IMR-90 (cell line): Measurements from ENCODE around the gene ADCY5. TPM values are rescaled to one million over a fixed set of nuclear protein-coding genes. Genes with fewer than 3 reads are reported as not detected.

Source experiments
- ATAC-seq: fragments of 200-7000 bp; cut with Tn5 transposase; 2 replicates; pipeline ENCODE4 v1.9.1; 2020; ENCODE audit warnings: low read depth, mild to moderate bottlenecking, moderate library complexity
- BruUV-seq: library from RNA; stranded (reverse); fragments of 400-500 nt; replicated peaks from 2 replicates; lab custom pipeline; 2021; lab: Mats Ljungman, UMichigan
- CTCF ChIA-PET: fragments of 300-600 bp; formaldehyde crosslinking; extraction: SDS; loops from one replicate; lab custom pipeline; 2021; ENCODE audit warnings: antibody characterized with exemption; lab: Yijun Ruan, JAX
- POLR2A ChIA-PET: fragments of 300-600 bp; sonication (Branson Sonifier 250); formaldehyde crosslinking; loops from one replicate; lab custom pipeline; 2022; ENCODE audit warnings: antibody characterized with exemption; ENCODE audit not compliant: unreplicated experiment; lab: Charles Lee
- DNase-seq: peaks from one replicate; pipeline ENCODE4 v3.0.0; 2013
- H2AFZ ChIP-seq: replicated peaks from 2 replicates; pipeline ENCODE3; 2013; ENCODE audit warnings: low read length, mild to moderate bottlenecking; ENCODE audit not compliant: poor library complexity
- H2AK5ac ChIP-seq: 2 replicates; pipeline ENCODE4 v1.6.1; 2013; ENCODE audit warnings: low read depth, low read length, inconsistent platforms
- H2AK9ac ChIP-seq: replicated peaks from 2 replicates; pipeline ENCODE3; 2013; ENCODE audit warnings: mild to moderate bottlenecking, low read depth, low read length, moderate library complexity; ENCODE audit not compliant: poor library complexity
- H2BK120ac ChIP-seq: 2 replicates; pipeline ENCODE4 v1.6.1; 2013; ENCODE audit warnings: low read depth, low read length, inconsistent platforms
- H2BK15ac ChIP-seq: 3 replicates; pipeline ENCODE4 v1.6.1; 2013; ENCODE audit warnings: low read depth, low read length, inconsistent platforms
- H2BK20ac ChIP-seq: 2 replicates; pipeline ENCODE4 v1.6.1; 2013; ENCODE audit warnings: low read depth, mild to moderate bottlenecking, inconsistent platforms, low read length, moderate library complexity
- H2BK5ac ChIP-seq: 2 replicates; pipeline ENCODE4 v1.6.1; 2013; ENCODE audit warnings: mild to moderate bottlenecking, low read depth, low read length, inconsistent platforms; ENCODE audit not compliant: poor library complexity, severe bottlenecking
- H3K14ac ChIP-seq: replicated peaks from 2 replicates; pipeline ENCODE4 v1.6.1; 2013; ENCODE audit warnings: low read depth, low read length, inconsistent platforms
- H3K18ac ChIP-seq: 2 replicates; pipeline ENCODE4 v1.6.1; 2013; ENCODE audit warnings: low read depth, low read length, control low read depth
- H3K23ac ChIP-seq: 2 replicates; pipeline ENCODE4 v1.6.1; 2013; ENCODE audit warnings: low read depth, low read length, inconsistent platforms
- H3K27ac ChIP-seq: 2 replicates; pipeline ENCODE4 v1.5.1; 2013; ENCODE audit warnings: mild to moderate bottlenecking, control low read depth, low read length; ENCODE audit not compliant: insufficient read depth
- H3K27me3 ChIP-seq: 2 replicates; pipeline ENCODE4 v1.6.1; 2013; ENCODE audit warnings: low read length; ENCODE audit not compliant: control insufficient read depth, insufficient read depth
- H3K36me3 ChIP-seq: 2 replicates; pipeline ENCODE4 v1.6.1; 2013; ENCODE audit warnings: low read length, mixed read lengths; ENCODE audit not compliant: control insufficient read depth, insufficient read depth
- H3K4ac ChIP-seq: 2 replicates; pipeline ENCODE4 v1.6.1; 2013; ENCODE audit warnings: low read depth, low read length, inconsistent platforms
- H3K4me1 ChIP-seq: 2 replicates; pipeline ENCODE4 v1.6.1; 2013; ENCODE audit warnings: low read length, mixed read lengths; ENCODE audit not compliant: control insufficient read depth, insufficient read depth
- H3K4me2 ChIP-seq: 2 replicates; pipeline ENCODE4 v1.6.1; 2013; ENCODE audit warnings: low read depth, mild to moderate bottlenecking, control low read depth, low read length, moderate library complexity
- H3K4me3 ChIP-seq: 2 replicates; pipeline ENCODE4 v1.5.1; 2013; ENCODE audit warnings: low read depth, mild to moderate bottlenecking, control low read depth, low read length, moderate library complexity; ENCODE audit not compliant: insufficient read depth
- H3K56ac ChIP-seq: 2 replicates; pipeline ENCODE4 v1.6.1; 2013; ENCODE audit warnings: low read length, inconsistent platforms; ENCODE audit not compliant: insufficient read depth; ENCODE audit errors: extremely low read depth
- H3K79me1 ChIP-seq, 2 experiments: 2 replicates each; pipeline ENCODE4 v1.6.1; 2013; ENCODE audit warnings: low read length in 2 of 2, inconsistent platforms in 1 of 2, low read depth in 1 of 2
- H3K9ac ChIP-seq: 2 replicates; pipeline ENCODE4 v1.6.1; 2013; ENCODE audit warnings: low read depth, low read length, control low read depth
- H3K9me1 ChIP-seq: 2 replicates; pipeline ENCODE4 v1.6.1; 2013; ENCODE audit warnings: low read length, inconsistent platforms; ENCODE audit not compliant: insufficient read depth
- H3K9me3 ChIP-seq: 2 replicates; pipeline ENCODE4 v1.6.1; 2013; ENCODE audit warnings: low read length; ENCODE audit not compliant: control insufficient read depth, insufficient read depth
- H4K20me1 ChIP-seq: 2 replicates; pipeline ENCODE4 v1.6.1; 2013; ENCODE audit warnings: low read length, inconsistent platforms; ENCODE audit not compliant: insufficient read depth
- H4K5ac ChIP-seq: 2 replicates; pipeline ENCODE4 v1.6.1; 2013; ENCODE audit warnings: mild to moderate bottlenecking, low read depth, low read length, control low read depth
- H4K8ac ChIP-seq, 2 experiments: 2 replicates each; pipeline ENCODE4 v1.6.1; 2013; ENCODE audit warnings: low read depth in 2 of 2, low read length in 2 of 2, control low read depth in 1 of 2, inconsistent platforms in 1 of 2
- H4K91ac ChIP-seq: 2 replicates; pipeline ENCODE4 v1.6.1; 2013; ENCODE audit warnings: low read depth, low read length, inconsistent platforms; ENCODE audit not compliant: insufficient read depth
- CHD1 ChIP-seq: IDR thresholded peaks from 2 replicates; pipeline ENCODE4 v1.6.1; 2012; ENCODE audit warnings: low read depth, low read length, improper control_type of control experiment
- MAFK ChIP-seq: IDR thresholded peaks from 2 replicates; pipeline ENCODE4 v1.6.1; 2012; ENCODE audit warnings: low read depth, low read length, improper control_type of control experiment
- MAZ ChIP-seq: IDR thresholded peaks from 2 replicates; pipeline ENCODE4 v1.6.1; 2012; ENCODE audit warnings: low read depth, mild to moderate bottlenecking, low read length, improper control_type of control experiment, moderate library complexity, borderline replicate concordance
- MXI1 ChIP-seq: IDR thresholded peaks from 2 replicates; pipeline ENCODE4 v1.6.1; 2012; ENCODE audit warnings: low read depth, mild to moderate bottlenecking, low read length, moderate library complexity, borderline replicate concordance
- RFX5 ChIP-seq: IDR thresholded peaks from 2 replicates; pipeline ENCODE4 v1.8.0; 2012; ENCODE audit warnings: low read depth, mild to moderate bottlenecking, low read length, moderate library complexity
- SMC3 ChIP-seq: fragments of 150-350 bp; IDR thresholded peaks from 2 replicates; pipeline ENCODE4 v1.6.1; 2016; ENCODE audit warnings: low read depth, mild to moderate bottlenecking, antibody characterized with exemption, low read length, moderate library complexity
- USF2 ChIP-seq: fragments of 150-350 bp; IDR thresholded peaks from 2 replicates; pipeline ENCODE4 v1.6.1; 2017; ENCODE audit warnings: mild to moderate bottlenecking, antibody characterized with exemption, low read length, low read depth
- WGBS, 2 experiments: methylation state at CpG; one replicate each; pipeline versions ENCODE4 v1.1.5 to v1.1.7; 2013; ENCODE audit warnings: missing lambda C conversion rate in 2 of 2; ENCODE audit not compliant: insufficient read length in 1 of 2; ENCODE audit errors: extremely low coverage in 2 of 2; 5-methylcytosine and 5-hydroxymethylcytosine counted together
- dilution Hi-C: fragments of 300-500 bp; cut with HindIII; formaldehyde crosslinking; loops from one replicate; pipeline ENCODE4 v1.14.3; 2018; ENCODE audit warnings: low sequenced_read_pairs; ENCODE audit not compliant: unreplicated experiment
- in situ Hi-C: fragments of 300-500 bp; cut with MboI; formaldehyde crosslinking; loops from 3 replicates; pipeline ENCODE4 v1.14.3; 2019; ENCODE audit warnings: low sequenced_read_pairs, inconsistent platforms, mixed read lengths
- intact Hi-C: fragments of 100-400 bp; cut with micrococcal nuclease; formaldehyde crosslinking; loops from 2 replicates; pipeline ENCODE4 v1.10.0; 2022
- polyA plus RNA-seq, 3 experiments: library from polyadenylated mRNA; depleted of rRNA; stranded (reverse); fragments of >200 nt; gene quantifications; 2 replicates each; pipeline ENCODE4 v1.2.3, GENCODE V29; 2012; ENCODE audit warnings: low replicate concordance in 1 of 3
- total RNA-seq: library from RNA; depleted of rRNA; stranded (reverse); fragments of >200 nt; gene quantifications from 2 replicates; pipeline ENCODE4 v1.2.3, GENCODE V29; 2012

ADCY5 gene
- total and polyA plus RNA-seq, 2 of the 4 experiments (the other 2 are of a cell fraction): 0.14 to 0.18 TPM

DNA sequence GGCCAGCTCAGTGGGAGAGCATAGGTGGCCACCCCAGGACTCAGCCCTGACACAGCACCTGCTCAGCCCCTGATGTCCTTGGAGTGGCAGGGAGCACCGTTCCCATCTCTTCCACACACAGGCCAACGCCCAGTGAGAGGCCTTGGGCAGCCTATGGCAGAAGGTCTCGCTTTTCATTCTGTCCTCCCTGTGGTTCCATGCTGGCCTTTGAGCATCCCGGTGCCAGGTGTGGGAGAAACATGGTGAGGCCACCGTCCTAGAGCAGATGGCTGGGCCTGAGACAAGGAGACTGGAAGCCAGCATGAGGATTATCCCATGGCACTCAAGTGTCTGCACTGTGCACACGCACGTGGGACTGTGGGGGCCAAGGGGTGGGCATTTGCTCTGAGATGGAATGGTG, 25.1 kb downstream of the ADCY5 start:
- Histone ChIP-seq H3K23ac (no peak overlapping the region), H3K9me1 (no peaks in the 10 kb centered on the region), H2BK20ac (no peak overlapping the region), H3K18ac (no peak overlapping the region), H3K9me3 (no peaks in the 10 kb centered on the region), H2AK9ac (no peak overlapping the region), H2AFZ (no peak overlapping the region), H3K4me3 (no peak overlapping the region), H3K36me3 (no peaks in the 10 kb centered on the region), H3K27ac (no peak overlapping the region), H2BK15ac (no peak overlapping the region), H3K14ac (no peak overlapping the region), H4K91ac (no peak overlapping the region), H2BK5ac (no peak overlapping the region), H3K4ac (no peak overlapping the region), H3K56ac (no peak overlapping the region), H4K20me1 (no peaks in the 10 kb centered on the region; the same call in 1 of the 2 replicates), H2BK120ac (no peak overlapping the region), H4K8ac (no peak overlapping the region), H3K9ac (no peak overlapping the region), H4K5ac (no peak overlapping the region), H3K79me1 (no peaks in the 10 kb centered on the region), H3K4me2 (no peak overlapping the region), H3K4me1 (no peaks in the 10 kb centered on the region), H3K27me3 (peaks cover 77% of the 10 kb centered on the region), H2AK5ac (no peak overlapping the region)
- ChIA-PET CTCF (no interaction called here), POLR2A (no interaction called here)
- 62% methylated on average over 2 of the region's 7 CpGs; no CpG with 5 or more reads in 1 of the 2 experiments for WGBS, 2 experiments
- in situ Hi-C loops (no loop called here), dilution Hi-C loops (no loop called here), intact Hi-C loops (no loop called here)
- no TSS peak for BruUV-seq
- no peak for ATAC-seq
- DNase-seq: no peak
- no peak for TF ChIP-seq MXI1
- TF ChIP-seq USF2: no peak
- no peak for TF ChIP-seq MAFK
- TF ChIP-seq RFX5: no peak
- TF ChIP-seq SMC3: no peak
- no peak for TF ChIP-seq MAZ
- TF ChIP-seq CHD1: no peak
